SK-N-SH treated with all-trans-retinoic acid at 6 μM for 48 hours (cell line): Measurements from ENCODE around the gene RHEBL1.

Experiments used
- ARNTL ChIP-seq: fragments of 450-650 bp; formaldehyde crosslinking; IDR thresholded peaks from 2 replicates; pipeline ENCODE4 v1.5.0; 2020; ENCODE audit warnings: low read depth, mild to moderate bottlenecking, moderate library complexity, borderline replicate concordance
- CREB5 ChIP-seq: fragments of 250-450 bp; sonication (Bioruptor Pico); IDR thresholded peaks from 2 replicates; pipeline ENCODE4 v1.5.1; 2020; ENCODE audit warnings: low read depth, mild to moderate bottlenecking, moderate library complexity
- RARB ChIP-seq: fragments of 250-450 bp; sonication (Bioruptor Pico); IDR thresholded peaks from 2 replicates; pipeline ENCODE4 v1.8.0; 2021; ENCODE audit warnings: mild to moderate bottlenecking, moderate library complexity
- TCF4 ChIP-seq: fragments of 250-450 bp; sonication (Bioruptor Pico); IDR thresholded peaks from 2 replicates; pipeline ENCODE4 v1.8.0; 2021; ENCODE audit warnings: mild to moderate bottlenecking, moderate library complexity, borderline replicate concordance
- ZFP30 ChIP-seq: fragments of 450-650 bp; formaldehyde crosslinking; IDR thresholded peaks from 2 replicates; pipeline ENCODE4 v1.5.0; 2022; ENCODE audit warnings: mild to moderate bottlenecking, moderate library complexity

- TF ChIP-seq RARB (CRISPR knock-in tag) = no peak
- TF ChIP-seq ZFP30 = no peak
- TF ChIP-seq CREB5 = no peak
- no peak for TF ChIP-seq ARNTL
- no peak for TF ChIP-seq TCF4
Observed at GRCh38 chr12:49104822-49105221, 35.0 kb upstream of the RHEBL1 start.
